ENCODE measurements around the gene EIF3C.
A peak's percentile ranks its signal among the peaks of the same experiment; 100 is the strongest.
"Not testable (repeated sequence)": the region's sequence is repeated elsewhere in the genome, so short reads cannot be mapped to it uniquely, and the experiment has no call there.

The EIF3C gene

GRCh38 chr16:28746618-28747350 lies 35.5 kb downstream of the EIF3C start:
- peak; percentile 0 for DNase-seq (ENCODE audit: low spot score)

- not testable (repeated sequence) for DNase-seq (ENCODE audit: low spot score)
Measured at GRCh38 chr16:28749997-28750465, 38.8 kb downstream of the EIF3C start.

GRCh38 chr16:28750469-28751067 lies 39.3 kb downstream of the EIF3C start:
- DNase-seq (ENCODE audit: low spot score): not testable (repeated sequence)

GRCh38 chr16:28751487-28751886 lies 40.2 kb downstream of the EIF3C start, which contains the start of gene NPIPB9:
Gene NPIPB9 (plus strand): TSS chr16:28751787.
- not testable (repeated sequence) for DNase-seq (ENCODE audit: low spot score)

- DNase-seq (ENCODE audit: low spot score): not testable (repeated sequence)
Measured at GRCh38 chr16:28781697-28782096, 70.4 kb downstream of the EIF3C start.

GRCh38 chr16:28782357-28782756 lies 71.1 kb downstream of the EIF3C start:
- DNase-seq (ENCODE audit: low spot score): not testable (repeated sequence)

Small RNAs within 50 kb of the gene (small RNA-seq; reads per million reads assigned to genes)
- gene MIR6862-2: 0 reads per million in 2 experiments
